HG03095 (cell line): ENCODE results near the gene AUTS2.

Experiments
- ATAC-seq: cut with Tn5 transposase; IDR thresholded peaks from one replicate; pipeline ENCODE4 v1.9.1; 2021; ENCODE audit warnings: moderate library complexity; ENCODE audit not compliant: unreplicated experiment

Gene AUTS2

DNA sequence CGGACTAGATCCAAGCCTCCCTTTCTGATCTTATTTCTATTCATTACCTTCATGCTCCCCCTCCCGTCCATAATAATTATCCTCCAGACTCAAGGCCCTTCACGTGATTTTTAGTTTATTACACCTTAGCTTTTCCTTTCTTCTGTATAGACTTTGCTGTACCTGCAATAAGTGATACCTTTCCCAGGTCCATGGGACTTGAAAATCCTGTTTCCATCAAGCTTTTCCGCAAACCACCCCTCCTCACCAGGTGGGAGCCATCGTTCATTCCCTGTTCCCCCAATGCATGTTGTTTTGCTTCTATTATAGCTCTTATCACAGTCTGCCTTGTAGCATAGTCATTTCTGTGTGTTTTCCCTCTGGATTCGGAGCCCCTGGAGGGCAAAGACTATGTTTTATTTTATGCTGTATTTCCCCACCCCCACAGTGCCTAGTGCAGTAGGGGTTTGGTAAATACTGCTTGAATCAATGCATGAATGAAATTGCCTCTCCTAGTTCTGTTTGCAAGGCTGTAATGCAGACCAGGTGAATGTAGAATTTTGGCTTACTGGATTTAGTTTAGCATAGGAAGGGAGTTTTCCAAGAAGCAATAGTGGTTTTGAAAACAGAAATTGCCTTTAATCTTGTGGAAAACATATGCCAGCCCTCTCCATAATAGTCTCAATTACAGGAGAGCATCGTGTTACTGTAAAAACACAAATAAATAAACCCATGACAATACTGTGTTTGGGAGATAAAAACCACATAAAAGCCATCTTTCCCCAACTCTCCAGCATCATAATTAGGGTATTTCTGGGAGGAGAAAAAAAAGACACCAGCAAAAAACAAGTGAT, 213.4 kb downstream of the AUTS2 start:
- ATAC-seq = no peak

DNA sequence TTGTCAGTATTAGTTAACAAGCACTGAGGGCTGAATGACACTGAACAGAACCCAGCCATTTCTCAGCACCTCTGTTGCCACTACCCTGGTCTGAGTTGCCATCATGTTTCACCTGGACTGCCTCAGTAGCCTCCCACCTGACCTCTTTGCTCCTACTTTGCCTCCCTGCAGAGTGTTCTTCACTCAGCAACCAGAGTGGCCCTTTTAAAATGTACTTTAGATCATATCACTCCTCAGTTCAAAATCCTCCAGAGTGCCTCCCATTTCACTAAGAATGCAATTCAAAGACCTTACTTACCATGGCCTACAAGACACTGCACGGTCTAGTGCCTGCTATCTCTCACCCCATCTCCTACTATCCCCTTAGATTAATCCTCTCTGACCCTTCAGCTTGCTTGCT, 214.5 kb downstream of the AUTS2 start:
- no peak for ATAC-seq

DNA sequence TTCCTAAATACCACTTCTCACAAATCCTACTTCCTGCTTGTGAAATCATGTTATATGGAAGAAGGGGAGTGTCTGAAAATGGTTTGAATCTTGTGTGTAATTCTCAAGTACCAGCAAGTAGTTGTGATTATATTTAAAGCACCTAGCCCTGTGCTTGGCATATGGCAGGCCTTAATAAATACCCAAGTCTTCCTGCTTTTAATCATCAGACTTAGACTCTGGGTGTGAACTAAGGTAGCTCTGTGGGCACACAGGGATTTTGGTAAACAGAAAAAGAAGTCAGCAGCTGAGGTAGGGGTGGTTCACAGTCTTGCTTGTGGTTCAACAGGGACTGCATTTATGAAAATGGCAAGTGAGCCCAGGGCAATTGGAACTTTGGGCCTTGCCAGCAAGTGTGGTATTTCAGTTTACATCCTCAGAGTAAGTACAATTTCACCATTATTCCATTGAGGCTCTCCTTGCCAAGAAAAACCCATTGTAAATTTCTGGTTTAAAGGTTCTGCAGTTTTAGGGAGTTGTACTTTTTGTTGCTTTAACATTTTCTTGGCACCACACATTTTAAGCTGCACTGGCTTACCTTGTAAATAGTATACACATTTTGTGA, 215.5 kb downstream of the AUTS2 start:
- no peak for ATAC-seq

DNA sequence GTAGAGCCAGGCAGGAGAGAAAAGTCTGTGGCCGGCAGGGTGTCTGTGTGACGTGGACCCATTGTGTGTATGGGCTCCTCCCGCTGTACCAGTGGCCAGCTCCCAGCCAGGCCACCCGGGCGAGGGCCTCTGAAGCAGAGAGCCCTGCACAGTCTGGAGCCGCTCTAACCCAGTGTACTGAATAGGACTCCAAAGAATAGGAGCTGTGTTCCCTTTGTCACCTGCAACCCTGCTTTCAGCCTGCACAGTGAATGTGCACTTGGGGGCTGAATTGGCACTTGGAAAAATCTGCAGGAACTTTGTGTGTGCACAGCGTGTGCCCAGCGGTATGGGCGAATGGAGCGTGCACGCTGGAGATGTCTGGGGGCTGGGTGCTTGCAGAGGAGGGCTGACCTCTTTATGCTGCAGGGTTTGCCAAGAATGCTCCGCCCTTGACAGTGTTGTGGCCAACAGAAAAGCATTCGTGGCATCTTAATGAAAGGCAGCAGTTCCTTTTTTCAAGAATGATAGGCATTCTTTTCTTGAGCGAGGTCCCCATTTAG, 216.2 kb downstream of the AUTS2 start:
- no peak for ATAC-seq

DNA sequence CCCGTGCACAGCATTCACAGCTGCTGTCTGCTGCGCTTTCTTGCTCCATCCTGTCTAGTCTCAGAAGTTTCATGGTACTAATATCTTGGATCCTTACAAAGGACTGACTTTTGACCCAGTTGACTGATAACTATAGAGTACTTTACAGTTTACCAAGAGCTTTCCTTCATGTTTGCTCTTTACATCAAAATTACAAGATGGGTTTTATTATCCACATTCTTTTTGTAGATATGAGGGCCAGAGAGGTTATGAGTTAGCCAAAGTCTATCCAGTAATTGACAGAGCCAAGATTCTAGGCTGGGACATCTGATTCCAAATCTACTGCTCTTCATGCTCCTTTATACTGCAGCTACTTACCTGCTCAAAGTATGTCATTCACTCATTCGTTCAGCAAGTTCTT, 218.2 kb downstream of the AUTS2 start:
- no peak for ATAC-seq

DNA sequence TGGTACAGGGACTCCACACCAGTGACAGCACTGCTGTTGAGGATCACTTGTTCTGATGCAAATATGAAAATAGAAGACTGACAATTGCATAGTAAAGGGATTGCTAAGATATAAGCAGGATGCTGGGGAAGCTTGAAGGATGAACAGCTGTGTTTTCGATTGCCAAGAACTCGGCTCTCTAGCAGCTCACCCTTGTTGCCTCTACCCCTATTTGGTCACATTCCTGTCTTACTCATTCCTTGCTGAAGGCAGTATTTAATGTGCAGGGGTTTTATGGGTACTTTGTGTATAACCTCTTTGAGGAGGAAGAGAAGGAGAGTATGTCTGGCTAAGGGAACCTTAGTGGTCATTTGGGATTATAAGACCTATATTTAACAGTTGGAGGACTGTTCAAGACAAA, 218.8 kb downstream of the AUTS2 start:
- no peak for ATAC-seq

DNA sequence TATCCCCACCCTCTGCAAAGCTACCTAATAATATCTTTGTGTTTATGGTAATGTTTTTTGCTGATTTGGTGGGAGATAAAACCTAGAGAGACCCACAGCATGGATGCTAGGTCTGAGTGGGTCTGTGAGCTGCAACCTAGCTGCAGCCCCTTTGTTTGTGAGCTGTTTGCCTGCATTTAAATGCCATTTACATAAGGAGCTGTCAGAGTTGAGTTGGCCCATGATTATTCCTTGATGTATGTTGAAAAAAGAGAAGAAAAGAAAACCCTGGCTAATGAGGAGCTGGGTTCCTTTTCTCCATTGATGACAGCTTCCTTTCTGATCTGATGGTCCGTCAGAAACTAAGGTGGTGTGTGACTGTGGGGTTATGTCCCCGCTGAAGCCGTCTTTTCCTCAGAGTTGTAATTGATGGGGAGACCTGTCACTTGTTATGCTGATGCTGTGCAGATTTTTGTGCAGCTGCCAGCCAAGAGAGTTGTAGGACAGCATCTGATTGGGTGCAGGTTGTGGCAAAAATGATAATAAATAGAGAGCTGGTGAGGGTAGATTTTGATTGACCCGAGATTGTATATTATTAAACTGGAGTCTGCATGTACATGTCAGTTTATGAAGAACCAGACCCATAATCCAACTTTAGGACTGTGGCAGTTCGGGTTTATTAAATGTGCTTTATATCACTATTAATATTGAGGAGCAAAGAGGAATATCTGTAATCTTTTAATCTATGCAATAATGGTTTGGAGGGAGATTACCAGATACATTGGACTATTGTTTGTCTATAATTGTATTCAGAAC, 219.8 kb downstream of the AUTS2 start:
- ATAC-seq = no peak

DNA sequence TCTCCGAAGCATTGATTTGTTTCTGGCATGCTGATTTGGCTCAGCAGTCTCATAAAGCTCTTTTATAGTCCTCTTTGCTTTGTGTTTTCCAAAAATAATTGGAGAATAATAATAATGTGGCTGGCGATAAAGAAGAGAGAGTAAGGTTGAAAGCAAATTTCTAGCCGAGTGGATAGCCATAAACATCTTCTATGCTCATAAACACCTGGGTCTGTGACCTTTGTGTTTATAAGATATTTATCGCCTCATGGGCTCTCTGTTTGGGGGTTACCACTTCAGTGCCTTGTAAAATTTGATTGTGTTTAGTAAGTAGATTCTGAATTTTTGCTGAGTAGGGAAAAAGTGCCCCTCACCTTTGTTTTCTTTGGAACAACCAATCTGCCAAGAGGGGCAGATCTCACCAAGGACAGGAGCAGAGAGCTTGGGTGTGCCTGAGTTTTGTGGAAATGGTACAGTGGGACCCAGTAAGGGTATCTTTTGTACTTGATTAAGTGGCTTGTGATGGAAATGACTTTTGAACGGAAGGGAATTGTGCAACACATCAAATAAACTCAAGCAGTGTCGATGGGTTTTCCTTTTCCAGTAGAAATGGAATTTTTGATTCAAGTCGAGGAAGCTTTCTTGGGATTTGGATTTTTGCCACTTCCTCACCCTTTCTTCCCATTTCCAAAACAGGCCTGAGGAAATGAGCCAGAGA, 220.5 kb downstream of the AUTS2 start:
- no peak for ATAC-seq

DNA sequence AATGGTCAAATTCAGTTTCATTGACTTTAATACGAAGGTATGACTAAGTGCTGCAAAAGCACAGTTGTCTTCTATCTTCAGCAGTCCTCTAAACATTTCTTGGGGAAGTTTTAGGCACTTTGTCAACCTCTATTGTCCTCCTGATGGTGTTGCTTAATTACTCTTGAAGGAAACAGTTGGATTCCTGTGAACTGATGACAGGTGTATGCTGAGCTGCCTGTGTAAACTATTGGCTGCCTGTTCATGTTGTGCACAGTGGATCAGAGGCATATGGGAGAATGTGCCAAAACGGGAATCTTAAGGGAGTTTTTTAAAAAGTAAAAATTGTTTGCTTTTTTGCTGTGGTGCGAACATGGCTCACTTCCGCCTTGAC, 221.0 kb downstream of the AUTS2 start:
- ATAC-seq = no peak

DNA sequence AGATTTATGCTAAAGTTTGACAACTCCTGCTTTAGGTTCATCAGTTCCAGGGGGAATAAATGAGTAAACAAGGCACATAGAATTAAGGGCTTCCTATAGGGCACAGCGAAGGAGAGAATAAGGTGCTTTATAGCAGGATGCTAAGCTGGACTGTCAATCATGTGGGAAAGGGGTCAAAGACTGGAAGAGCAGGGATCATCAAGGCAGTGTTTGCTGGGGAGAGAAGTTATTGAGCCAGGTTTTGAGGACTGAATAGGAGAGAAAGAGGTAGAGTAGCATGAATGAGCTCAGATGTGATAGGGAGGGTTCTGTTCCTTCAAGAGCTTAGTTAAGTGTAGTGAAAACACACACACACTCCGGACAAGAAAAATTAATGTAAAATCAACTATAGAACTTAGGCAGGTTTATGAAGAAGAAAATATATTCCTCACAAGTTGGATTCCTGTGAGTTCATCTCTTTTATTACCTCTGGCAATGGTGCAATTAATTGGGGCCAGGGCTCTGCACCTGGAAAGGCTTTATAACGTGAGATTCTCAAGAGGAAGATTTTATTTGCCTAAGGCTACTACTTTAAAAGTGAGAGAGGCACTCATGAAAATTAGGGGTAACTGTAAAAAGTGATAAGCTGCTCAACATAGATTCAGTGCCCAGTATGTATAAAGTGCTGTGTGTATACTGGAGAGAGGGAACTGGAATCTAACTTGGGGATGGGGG, 222.4 kb downstream of the AUTS2 start:
- no peak for ATAC-seq

DNA sequence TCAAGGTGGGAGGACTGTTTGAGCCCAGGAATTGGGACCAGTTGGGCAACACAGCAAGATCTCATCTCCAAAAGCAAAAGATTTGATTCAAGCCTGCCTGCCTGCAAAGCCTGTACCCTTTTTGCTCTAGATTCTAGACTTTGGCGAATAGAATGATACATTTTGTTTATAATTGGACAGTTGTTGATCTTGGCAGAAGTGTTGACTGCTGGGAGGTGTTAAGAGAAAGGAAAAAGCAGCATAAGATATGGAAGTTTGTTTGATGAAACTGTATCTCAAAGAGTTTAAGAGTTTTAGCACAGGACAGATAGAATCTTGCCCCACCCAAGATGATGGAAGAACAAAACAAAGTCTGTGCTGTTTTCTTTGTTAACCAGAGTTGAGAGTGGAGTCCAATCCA, 224.1 kb downstream of the AUTS2 start:
- no peak for ATAC-seq

DNA sequence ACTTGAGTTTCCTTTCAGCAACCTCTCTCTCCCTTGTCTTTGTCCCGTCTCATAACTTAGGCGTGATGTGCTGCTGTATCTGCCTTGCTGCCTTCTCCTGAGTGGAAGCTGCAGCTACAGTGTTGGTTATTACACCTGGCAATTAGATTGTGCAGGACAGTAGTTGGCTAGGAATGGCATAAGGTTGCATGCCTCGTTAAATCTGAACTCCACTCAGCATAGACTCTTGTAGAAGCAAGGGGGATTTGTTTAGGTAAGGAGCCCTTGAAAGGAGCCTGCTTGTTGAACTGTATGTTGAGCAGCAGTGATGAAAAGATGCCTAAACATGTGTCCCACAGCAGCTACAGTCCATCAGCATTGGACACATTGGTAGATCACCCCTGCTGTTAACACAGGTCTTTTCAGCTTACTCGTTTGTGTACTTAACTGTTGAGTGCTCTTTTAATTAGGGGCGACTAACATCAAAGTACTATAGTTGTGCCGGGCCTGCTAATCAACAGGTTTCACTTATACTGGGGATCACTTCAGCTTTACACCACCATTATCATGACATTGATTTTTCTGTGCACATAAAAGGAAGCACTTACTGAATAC, 225.0 kb downstream of the AUTS2 start:
- ATAC-seq = no peak

DNA sequence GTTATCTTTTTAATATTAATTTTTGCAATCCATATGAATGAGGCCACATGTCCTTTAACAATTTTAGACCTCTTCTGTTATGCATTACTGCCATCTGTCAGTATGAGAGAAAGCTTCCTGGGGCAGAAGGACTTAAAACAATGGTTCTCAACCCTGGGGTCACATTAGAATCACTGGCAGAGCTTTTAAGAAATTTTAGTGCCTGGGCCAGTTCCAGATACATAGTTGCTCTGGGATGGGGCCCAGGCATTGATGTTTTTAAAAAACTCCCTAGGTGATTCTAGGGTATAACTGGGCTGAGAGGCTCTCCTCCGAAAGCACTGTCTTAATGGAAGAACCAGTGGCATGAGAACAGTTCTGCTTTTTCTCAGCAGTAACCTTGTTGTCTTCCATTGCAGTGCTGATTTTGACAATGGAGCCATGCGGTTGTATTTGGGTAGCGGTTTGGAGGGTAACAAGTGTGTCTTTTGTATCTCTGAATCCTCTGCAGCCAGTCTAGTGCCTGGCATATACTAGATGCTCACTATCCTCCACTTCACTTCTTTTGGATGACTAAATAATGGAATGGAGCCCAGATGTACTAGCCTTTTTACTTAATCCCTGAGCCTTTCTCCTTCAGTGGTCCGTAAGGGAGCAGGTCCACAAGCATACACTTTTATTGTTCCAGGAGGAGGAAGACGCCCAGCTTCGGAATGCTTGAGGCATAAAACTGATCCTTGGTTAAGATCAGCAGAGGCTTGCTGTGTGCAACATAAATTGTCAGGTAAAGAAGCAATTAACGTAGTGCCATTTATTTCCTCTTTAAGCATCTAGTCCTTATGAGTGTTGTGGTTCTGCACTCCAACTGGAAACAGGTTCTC, 227.1 kb downstream of the AUTS2 start:
- ATAC-seq = no peak

DNA sequence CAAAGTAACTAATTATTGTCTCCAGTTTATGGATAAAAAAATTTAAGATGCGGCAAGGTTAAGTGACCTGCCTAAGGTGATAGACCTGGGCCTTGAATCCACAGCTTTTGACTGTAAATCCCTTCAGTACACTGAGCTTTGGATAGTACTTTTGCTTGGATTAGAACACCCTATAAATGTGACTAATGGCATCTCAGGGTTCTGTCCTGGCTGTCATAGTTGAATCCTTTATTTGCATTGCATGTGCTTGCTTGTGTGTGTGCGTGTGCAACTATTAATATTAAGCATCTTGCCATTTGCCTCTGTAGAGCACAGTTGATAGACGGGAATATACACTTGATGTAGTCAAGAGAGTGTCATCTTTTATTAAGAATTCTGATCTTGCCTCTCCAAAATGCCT, 228.0 kb downstream of the AUTS2 start:
- no peak for ATAC-seq

DNA sequence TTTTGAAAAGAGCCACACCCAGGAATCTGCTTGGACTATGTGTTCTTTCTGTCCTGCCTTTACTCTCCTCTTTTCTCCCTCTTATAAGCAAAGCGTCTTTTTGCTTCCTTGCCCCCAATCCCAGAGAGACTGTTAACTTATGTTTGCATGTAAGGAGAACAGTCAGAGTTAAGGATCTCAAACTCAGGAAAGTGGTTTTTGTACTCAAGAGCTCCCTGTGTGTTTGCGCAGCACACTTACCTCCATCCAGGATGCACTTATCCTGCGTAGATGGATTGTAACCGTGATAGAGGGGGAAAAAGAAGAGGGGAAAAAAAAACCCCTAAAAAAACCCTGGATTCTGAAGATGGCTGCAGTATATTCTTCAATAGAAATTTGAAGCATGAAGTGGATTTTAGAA, 228.9 kb downstream of the AUTS2 start:
- no peak for ATAC-seq

DNA sequence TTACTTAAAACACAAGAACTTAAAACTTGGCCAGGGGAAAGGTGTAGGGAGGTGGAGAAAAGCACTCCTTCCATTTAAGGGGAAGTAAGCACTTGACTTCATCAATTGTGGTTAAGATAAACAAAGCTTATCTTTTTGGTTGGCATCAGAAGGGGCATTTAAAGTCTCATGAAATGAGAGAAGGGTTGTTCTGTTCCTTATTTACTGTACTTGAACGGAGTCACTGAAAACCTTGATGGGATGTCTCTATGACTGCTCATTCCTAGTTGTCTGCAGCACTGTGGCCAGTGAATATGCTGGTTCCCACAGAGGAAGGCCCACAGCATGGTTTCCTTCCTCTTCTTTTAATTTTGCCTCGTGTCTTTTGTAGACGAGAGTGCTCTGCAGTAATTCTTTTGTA, 229.3 kb downstream of the AUTS2 start:
- ATAC-seq = no peak

DNA sequence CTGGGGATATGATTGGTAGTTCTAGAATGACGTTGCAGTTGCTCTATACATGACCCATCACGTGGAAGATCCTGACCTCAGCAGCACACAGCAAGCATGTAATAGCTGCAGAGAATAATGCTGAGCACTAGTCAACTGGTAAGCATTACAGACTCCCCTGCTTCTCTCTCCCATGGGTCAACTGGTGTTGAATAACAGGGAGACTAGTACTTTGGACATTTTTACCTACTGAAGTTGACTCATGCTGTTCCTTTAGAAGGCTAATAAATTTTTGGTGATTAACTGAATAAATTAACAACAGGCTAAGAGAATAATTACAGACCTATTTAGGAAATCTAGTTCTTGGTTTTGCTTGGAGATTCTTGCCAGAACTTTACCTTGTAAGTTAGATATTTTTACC, 234.1 kb downstream of the AUTS2 start:
- ATAC-seq = no peak

DNA sequence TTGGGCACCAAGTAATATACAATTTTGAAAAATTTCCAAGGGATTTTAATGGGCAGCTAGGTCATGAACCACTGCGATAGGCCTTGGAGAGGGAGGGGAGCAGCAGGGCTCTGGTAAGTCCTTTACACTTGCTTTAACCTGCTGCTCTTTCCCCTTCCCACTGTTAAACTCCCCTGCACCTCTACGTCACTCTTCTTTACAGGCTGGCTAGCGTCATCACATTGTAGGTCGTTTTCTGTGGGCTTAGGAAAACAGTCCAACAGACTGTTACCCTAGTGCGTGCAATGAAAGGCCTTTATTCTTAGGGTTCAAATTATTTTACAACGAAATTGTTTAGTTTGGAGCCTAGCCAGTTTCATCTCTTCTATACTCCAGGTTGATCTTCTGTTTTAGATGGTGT, 235.7 kb downstream of the AUTS2 start:
- ATAC-seq = no peak

DNA sequence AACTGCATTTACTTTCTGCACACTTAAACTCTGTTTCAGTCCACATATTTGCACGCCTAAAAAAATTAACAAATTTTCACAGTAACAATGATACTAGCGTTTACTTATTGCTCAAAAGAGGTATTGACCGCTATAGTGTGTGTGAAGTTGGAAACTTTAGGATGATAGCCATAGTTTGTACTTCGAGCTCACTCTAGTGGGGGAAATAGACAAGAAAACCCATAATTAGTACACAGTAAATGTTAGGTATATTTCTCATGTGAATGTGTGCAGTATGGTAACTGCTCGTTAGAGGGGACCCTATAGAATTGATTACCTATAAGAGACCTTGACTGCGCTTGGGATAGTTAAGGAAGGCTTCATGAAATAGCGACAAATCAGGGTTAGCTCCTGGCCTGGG, 238.4 kb downstream of the AUTS2 start:
- ATAC-seq = no peak
